Renal cortical epithelial cell (primary cell): ENCODE data around the gene SP8. TPM values are rescaled to one million over a fixed set of nuclear protein-coding genes. Genes with fewer than 3 reads are reported as not detected.
"Not testable (repeated sequence)": the region's sequence is repeated elsewhere in the genome, so short reads cannot be mapped to it uniquely, and the experiment has no call there.

ENCODE experiments used
- DNase-seq: peaks from one replicate; pipeline ENCODE4 v3.0.0-alpha.2; 2011; ENCODE audit warnings: low read depth
- total RNA-seq: library from RNA; depleted of rRNA; stranded (reverse); fragments of >200 nt; gene quantifications from 2 replicates; pipeline ENCODE4 v1.2.3, GENCODE V29; 2014

SP8 gene
- not detected in 2 replicates for total RNA-seq

- DNase-seq = no peak
Measured at GRCh38 chr7:20786779-20787659, at the start of gene SP8. Gene SP8 (minus strand): TSS chr7:20786886. CDS start chr7:20786798, 88 bp downstream.

- DNase-seq = not testable (repeated sequence)
Measured at GRCh38 chr7:20836424-20836823, 49.7 kb upstream of the SP8 start.

- no peak for DNase-seq
Measured at GRCh38 chr7:20835111-20835750, 48.5 kb upstream of the SP8 start.

GRCh38 chr7:20834656-20835055 lies 48.0 kb upstream of the SP8 start:
- DNase-seq = no peak

GRCh38 chr7:20831956-20832355 lies 45.3 kb upstream of the SP8 start:
- no peak for DNase-seq

GRCh38 chr7:20831451-20831850 lies 44.8 kb upstream of the SP8 start:
- DNase-seq = no peak

GRCh38 chr7:20828947-20829346 lies 42.3 kb upstream of the SP8 start:
- DNase-seq = peak; percentile 12

GRCh38 chr7:20827172-20827571 lies 40.5 kb upstream of the SP8 start:
- no peak for DNase-seq

GRCh38 chr7:20826243-20826642 lies 39.6 kb upstream of the SP8 start:
- no peak for DNase-seq

- no peak for DNase-seq
Measured at GRCh38 chr7:20825555-20825954, 38.9 kb upstream of the SP8 start.

GRCh38 chr7:20821390-20821789 lies 34.7 kb upstream of the SP8 start:
- not testable (repeated sequence) for DNase-seq

GRCh38 chr7:20816372-20816959 lies 29.8 kb upstream of the SP8 start:
- DNase-seq = no peak

GRCh38 chr7:20804345-20804744 lies 17.7 kb upstream of the SP8 start:
- DNase-seq = no peak

GRCh38 chr7:20799566-20800366 lies 13.1 kb upstream of the SP8 start:
- DNase-seq = no peak

GRCh38 chr7:20798694-20799121 lies 12.0 kb upstream of the SP8 start:
- no peak for DNase-seq

GRCh38 chr7:20798081-20798693 lies 11.5 kb upstream of the SP8 start:
- no peak for DNase-seq

GRCh38 chr7:20797462-20798080 lies 10.9 kb upstream of the SP8 start:
- no peak for DNase-seq

GRCh38 chr7:20797042-20797461 lies 10.4 kb upstream of the SP8 start:
- DNase-seq = no peak

GRCh38 chr7:20796500-20796899 lies 9.8 kb upstream of the SP8 start:
- no peak for DNase-seq

GRCh38 chr7:20795881-20796280 lies 9.2 kb upstream of the SP8 start:
- no peak for DNase-seq

GRCh38 chr7:20795361-20795760 lies 8.7 kb upstream of the SP8 start:
- no peak for DNase-seq
